ENCODE measurements around the gene C2orf76.
"Not testable (repeated sequence)": the region's sequence is repeated elsewhere in the genome, so short reads cannot be mapped to it uniquely, and the experiment has no call there.

- not testable (repeated sequence) for TF ChIP-seq CTCF (IDR thresholded peaks at IDR 0.05 in 2 of 3, conservative IDR thresholded peaks at IDR 0.05 in 1 of 3; ENCODE audit: control insufficient read depth in 2 of 3, extremely low read depth in 1 of 3, insufficient read depth in 1 of 3, low read depth in 3 of 3, low read length in 3 of 3); EP300 (IDR thresholded peaks at IDR 0.05; ENCODE audit: borderline replicate concordance in 1 of 2, control insufficient read depth in 1 of 2, low read depth in 2 of 2, low read length in 2 of 2); RCOR1 (conservative IDR thresholded peaks at IDR 0.05; ENCODE audit: low read depth, low read length); SUPT20H (IDR thresholded peaks at IDR 0.05; ENCODE audit: borderline replicate concordance, control insufficient read depth, low read depth, low read length); POLR2A (IDR thresholded peaks at IDR 0.05; ENCODE audit: low read depth, low read length); TCF3 (IDR thresholded peaks at IDR 0.05; ENCODE audit: borderline replicate concordance, insufficient read depth, low read depth, low read length); HDAC2 (IDR thresholded peaks at IDR 0.05); TARDBP (IDR thresholded peaks at IDR 0.05; ENCODE audit: borderline replicate concordance); SP1 (IDR thresholded peaks at IDR 0.05; ENCODE audit: low read depth, low read length); ZNF24 (IDR thresholded peaks at IDR 0.05); KDM1A (IDR thresholded peaks at IDR 0.05; ENCODE audit: borderline replicate concordance)
Observed at GRCh38 chr2:119278385-119278784, 88.2 kb downstream of the C2orf76 start.

Data from GM12878 (cell line).